CD4-positive, alpha-beta T cell treated with Interleukin-6 at 100 ng/mL for 8 hours (primary cell): ENCODE results near the gene PHOSPHO1.

Experiments used
- DNase-seq: peaks from one replicate; pipeline ENCODE4 v3.0.0-alpha.2; 2020; ENCODE audit warnings: mixed read lengths, low spot score

PHOSPHO1 gene

DNA sequence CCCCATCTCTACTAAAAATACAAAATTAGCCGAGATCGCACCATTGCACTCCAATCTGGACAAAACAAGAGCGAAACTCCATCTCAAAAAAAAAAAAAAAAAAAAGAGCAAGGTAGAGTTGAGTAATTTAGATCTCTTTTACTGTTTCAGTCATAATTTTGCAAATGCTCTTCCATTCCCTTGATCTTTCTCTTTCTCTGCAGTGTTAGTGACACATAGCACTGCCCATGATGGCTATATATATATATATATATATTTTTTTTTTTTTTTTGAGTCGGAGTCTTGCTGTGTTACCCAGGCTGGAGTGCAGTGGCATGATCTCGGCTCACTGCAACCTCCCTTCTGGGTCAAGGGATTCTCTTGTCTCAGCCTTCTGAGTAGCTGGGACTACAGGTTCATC, 12.2 kb upstream of the PHOSPHO1 start:
- no peak for DNase-seq

DNA sequence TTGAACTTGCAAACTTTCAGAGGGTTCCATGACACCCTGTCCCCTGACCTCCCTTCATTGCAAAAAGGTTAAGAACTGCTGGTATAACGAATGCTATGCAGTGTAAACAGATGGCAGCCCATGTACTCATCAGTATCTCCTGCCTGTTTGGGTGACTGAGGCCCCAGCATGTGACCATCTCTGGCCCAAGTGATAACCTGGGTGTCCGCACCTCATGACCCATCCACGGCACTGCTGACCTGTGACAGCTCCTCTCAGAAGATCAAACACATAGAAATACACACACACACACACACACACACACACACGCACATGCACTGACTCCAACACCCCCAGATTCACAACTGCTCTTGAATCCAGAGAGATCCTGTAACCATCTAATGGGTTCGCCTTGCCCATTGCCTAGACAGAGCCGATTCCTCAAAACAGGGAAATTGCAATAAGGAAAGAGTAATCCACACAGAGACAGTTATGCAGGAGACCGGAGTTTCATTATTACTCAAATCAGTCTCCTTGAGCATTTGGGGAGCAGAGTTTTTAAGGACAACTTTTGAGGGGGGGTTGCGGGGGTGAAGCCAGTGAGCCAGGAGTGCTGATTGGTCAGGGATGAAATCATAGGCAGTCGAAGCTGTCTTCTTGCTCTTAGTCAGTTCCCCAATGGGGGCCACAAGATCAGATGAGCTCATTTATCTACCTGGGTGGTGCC, 11.3 kb upstream of the PHOSPHO1 start:
- no peak for DNase-seq

DNA sequence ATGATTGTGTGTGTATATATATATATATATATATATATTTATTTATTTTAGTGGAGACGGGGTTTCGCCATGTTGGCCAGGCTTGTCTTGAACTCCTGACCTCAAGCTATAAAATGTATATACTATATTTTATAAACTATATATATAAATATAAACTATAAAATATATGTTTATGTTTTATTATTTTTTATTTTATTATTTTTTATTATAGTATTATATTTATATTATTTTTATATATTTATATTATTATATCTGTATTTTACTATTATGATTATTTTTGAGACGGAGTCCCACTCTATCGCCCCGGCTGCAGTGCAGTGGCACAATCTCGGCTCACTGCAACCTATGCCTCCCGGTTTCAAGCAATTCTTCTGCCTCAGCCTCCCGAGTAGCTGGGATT, 10.5 kb upstream of the PHOSPHO1 start:
- DNase-seq = no peak

DNA sequence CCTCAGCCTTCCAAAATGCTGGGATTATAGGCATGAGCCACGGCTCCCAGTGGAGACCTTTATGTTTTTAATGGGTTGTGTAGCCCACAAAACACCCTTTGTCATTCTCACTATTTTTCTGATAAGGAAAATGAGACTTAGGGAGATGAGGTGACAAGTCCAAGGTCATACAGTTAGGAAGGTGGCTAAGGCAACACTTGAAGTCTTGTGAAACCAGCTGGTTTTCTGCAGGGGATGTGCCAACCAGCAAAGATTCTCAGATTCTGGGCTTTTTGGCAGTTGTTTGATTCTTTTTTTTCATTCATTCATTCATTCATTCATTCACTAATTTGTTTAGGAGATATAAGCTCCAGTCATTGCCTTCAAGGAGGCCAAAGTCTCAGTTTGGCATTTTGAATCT, 10.0 kb upstream of the PHOSPHO1 start:
- DNase-seq = no peak

DNA sequence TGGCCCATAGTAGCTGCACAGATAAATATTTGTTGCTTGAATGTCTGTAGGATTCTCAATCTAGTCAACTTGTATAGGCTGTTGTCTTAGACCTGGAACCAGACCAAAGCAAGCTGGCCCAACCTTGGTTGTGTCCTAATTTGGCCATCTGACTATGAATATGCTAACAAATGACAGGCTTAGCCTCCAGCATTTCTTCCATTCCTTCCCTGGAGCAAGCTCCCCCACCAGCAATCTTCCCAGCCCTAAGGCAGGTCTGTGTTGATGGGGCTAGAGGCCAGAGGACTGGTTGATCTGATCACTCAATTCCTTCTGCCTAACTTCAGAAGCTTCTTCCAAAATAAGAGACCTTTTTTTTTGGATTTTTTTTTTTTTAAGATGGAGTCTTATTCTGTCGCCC, 9.4 kb upstream of the PHOSPHO1 start:
- no peak for DNase-seq

DNA sequence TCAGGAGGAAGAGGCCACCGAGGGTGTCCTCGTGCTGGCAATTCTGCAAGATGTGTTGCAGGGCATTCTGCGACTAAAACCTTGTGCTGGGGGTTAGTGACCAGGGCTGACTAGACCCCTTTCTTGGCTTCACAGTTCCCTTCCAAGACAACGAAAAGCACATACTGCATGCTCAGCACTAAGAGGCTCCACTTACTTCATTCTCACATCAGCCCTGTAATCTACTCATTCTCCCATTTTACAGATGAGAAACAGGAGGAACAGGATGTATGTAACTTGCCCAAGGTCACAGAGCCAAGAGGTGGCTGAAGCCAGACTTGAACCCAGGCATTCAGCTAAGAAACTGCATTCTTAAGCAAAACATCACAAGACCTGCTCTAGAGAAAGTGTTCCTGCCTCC, 5.3 kb upstream of the PHOSPHO1 start:
- no peak for DNase-seq

DNA sequence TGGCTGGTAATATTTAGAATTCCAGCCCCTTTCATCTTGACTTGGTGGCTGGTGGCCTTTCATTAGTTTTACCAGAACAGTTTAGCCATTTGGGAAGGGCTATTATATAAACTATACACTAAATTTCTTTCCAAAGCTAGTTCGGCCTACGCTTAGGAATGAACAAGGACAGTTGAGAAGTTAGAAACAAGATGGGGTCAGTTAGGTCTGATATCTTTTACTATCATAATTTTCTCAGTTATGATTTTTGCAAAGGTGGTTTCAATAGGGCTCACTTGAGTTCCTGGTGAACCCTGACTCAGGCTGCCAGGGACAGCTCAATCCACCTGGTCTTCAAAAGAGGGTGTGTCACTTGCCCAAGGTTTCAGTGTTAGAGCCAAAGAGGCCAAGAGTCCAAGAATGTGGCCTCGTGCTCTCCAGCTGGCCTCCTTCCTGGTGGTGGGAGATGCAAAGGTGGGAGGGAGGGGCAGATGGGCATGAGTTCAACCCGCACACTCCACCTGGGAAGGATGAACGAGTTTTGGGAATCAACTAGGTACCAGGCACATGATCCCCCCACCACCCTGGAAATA, 4.0 kb upstream of the PHOSPHO1 start:
- no peak for DNase-seq

DNA sequence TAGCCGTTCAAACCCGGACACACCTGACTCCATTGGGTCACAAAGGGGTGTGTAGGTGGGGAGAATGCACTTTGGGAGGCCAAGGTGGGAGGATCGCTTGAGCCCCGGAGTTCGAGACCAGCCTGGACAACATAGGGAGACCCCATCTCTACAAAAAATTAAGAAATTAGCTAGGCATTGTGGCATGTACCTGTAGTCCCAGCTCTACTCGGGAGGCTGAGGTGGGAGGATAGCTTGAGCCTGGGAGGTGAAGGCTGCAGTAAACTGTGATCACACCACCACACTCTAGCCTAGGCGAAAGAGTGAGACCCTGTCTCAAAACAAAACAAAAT, 942 bp upstream of the PHOSPHO1 start:
- DNase-seq = no peak

DNA sequence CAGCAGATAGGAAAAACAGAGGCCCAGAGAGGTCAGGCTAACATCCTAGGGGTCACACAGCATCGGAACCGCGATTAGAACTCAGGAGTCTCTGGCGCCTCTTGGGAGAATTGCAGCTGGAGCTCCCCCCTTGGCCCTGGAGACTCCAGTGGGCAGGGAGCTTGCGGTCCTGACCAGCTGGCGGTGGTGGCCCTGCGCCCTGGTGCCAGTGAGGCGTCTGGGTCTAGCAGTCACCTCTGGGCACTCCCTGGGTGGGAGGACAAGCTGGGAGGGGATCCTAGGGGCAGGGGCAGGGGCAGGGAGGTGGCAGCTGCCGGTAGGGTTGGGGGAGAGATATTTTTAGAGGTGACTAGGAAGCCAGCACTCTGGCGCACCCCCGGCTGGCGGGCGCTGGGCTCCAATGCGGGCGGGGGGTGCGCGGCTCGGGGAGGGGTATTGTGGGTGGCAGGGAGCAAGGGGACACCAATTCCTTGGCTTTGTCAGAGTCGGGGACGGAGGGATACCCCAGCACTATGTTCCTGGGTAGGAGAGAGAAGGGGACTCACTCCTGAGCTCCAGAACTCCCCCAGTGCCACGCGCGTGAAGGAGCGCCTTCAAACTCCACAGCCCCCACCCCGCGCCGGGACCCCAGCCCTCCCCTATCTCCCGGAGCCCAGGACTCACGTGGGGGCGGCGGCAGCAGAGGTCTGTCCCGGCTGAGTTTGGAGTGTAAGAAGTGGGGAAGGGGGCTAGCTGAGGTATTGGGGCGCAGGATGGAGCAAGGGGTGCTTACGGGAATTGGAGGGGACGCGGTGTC, 584 bp downstream of the PHOSPHO1 start:
- DNase-seq = no peak

DNA sequence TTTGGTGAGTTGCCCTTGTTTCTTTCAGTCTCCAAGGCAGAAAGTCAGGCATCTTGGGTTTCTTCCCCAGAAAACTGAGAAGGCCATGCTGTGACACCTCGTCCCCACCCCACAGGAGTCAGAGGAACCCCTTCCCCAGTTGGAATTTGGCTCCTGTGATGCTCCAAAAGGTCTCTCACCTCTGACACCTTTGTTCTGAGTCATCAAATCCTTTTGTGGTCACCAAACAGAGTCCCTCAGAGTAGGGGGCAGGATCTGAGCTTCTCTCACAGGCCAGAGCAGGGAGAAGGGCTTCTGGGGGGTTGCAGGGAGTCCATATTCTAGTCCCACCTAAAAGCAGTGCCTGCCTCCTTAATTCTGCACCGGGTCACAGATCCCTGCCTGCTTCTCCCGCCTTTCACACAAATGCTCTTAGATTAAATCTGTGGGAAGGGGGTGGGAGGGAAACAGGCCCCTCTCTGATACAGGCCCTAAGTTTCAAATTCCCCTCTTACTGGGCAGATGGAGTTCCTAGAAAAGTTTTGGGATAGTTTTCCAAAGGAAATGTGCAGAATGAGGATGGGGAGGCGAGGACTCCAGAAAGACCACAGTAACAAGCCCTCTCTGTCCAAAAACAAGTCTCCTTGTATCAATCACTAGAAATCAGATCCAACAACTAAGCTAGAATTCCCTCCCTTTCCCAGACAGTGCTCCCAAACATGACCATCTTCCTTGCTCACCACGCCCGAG, 1.3 kb downstream of the PHOSPHO1 start:
- DNase-seq = no peak

DNA sequence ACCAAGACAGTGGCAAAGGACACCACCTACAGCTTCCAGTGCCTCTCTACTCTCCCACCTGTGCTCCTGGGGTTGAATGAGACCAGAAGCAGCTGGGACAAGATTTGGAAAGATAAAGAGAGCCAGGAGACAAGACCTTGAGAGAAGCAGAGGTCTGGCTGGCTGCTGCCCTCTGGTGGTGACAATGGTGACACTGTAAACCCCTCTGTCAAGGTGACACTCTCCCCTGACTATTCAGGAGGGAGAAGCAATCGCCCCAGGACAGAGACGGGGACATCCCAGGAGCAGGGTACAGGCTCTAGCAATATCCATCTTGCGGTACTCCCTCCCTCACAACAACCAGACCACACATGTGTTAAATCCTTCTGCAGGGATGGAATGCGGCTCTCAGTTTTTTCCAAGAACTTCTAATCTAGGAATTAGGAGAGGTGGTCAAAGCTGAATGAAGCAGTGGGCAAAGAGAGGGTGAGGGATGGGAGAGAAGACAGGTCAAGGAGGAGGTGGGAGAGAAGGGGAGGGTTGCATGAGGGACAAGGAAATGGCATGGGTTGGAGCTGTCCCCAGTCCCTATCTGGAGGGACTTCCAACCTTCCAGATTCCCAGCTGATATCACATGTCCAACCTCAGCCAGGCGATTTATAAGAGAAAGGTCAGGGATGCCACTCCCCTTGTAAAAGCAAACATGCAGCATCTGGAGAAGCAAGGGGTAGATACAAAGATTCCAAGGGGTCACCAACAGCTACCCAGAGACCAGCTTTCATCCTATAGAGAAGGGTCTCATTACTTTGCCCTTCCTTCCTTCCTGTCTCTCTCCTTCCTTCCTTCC, 2.9 kb downstream of the PHOSPHO1 start:
- peak; percentile 77 for DNase-seq

DNA sequence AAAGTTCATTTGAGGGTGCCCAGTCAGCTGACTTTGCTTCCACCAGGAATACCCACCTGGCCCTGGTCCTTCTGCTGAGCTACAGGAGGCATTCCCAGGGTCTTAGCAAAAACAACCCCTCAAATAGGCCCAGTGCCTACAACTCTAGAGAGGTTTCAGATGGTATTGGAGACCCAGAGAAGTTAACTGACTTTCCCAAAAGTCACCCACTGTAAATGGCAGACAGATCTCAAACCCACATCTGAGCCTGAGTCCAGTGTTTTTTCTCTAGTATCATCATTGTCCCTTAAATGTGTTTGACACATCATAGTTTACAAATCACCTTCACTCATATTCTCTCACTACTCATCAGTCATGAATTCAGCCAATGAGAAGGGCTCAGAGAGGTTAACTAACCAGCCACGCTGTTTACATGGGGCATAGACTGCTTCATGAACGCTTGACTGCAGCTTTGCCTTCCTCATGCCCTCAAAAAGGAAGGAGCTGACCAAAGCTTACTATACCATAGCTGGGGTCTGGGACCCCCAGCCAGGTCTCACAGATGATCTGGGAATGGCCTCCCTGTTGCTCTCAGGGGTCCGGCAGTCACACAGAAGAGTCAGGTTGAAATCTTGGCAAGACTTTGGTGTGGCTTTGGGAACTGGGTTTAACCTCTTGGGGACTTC, 3.7 kb downstream of the PHOSPHO1 start:
- no peak for DNase-seq

DNA sequence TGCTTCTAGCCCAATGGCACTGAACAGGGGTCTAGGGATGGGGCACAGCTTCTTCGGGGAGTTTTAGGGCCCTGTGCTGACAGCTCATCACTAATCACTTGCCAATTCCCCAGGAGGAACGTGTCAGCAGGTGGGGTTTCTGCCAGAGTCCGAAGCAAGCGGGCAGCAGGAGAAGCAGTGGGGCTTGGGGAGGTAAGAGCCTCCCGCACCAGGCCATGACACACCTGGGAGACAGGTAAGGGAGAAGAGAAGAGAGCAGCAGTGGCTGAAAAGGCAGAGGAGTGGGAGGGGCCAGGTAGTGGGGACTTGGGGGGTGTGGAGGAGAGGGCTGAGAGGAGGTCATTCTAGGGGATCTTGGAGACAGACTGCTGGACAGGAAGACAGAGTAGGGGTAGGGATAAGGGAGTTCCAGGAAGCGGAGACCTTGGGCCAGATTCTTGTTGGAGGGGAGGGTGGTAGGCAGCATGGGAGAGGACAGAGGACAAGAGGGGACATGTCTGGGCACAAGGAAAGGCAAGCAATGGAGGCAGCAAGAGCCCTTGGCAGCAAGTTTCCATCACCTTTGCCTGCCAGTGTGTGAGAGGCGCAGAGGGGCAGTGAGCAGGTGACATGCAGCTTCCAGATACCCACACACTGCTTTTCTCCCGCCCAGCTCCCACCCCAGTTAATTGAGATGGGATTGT, 4.9 kb downstream of the PHOSPHO1 start:
- no peak for DNase-seq

DNA sequence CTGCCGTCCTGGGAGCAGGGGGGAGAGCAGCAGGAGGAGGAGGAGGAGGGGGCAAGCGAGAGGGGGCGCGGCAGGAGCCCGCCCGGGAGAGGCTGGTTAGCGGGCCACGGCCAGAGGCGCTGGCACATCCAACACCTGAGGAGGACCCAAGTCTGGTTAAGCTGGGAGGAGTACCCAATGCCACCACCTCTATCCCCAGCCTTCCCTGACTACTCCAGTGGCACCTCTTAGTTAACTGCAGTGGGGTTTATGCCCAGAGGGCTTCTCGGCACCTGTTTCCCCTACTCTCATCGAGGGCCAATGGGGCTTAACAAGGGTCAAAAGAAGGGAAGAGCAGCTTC, 5.6 kb downstream of the PHOSPHO1 start:
- no peak for DNase-seq

DNA sequence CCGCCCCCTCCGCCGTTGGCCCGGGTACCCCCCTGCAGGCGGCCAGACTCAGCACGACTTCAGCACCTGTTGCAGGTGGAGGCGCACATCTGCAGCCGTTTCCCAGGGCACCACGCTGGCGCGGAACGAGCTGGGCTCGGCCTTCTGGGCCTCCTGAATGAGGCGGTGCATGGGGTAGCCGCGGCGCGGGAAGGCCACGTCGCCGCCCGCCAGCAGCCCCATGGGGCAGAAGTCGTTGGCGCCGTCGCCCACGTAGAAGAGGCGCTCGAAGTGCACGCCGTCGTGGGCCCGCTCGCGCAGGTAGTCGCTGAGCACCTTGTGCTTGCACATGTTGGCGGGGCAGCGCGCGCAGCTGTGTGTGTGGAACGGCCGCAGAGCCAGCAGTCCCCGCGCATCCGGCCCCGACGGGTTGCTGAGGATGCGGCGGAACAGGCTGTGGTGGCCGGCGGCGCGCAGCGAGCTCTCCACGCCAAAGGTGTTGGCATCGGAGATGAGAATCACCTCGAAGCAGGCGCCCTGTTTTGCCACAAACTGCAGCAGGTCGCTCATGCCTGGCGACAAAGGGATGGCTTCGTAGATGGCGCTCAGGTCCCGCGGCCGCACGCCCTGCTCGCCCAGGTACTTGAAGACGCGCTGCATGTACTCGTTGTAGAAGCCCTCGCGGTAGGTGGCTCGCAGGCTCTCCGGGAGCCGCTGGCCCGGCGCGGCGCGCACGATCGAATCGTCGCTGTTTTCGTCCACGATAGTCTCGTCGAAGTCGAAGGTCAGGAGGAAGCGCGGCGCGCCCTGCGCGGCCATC, 6.2 kb downstream of the PHOSPHO1 start:
- peak; percentile 47 for DNase-seq

DNA sequence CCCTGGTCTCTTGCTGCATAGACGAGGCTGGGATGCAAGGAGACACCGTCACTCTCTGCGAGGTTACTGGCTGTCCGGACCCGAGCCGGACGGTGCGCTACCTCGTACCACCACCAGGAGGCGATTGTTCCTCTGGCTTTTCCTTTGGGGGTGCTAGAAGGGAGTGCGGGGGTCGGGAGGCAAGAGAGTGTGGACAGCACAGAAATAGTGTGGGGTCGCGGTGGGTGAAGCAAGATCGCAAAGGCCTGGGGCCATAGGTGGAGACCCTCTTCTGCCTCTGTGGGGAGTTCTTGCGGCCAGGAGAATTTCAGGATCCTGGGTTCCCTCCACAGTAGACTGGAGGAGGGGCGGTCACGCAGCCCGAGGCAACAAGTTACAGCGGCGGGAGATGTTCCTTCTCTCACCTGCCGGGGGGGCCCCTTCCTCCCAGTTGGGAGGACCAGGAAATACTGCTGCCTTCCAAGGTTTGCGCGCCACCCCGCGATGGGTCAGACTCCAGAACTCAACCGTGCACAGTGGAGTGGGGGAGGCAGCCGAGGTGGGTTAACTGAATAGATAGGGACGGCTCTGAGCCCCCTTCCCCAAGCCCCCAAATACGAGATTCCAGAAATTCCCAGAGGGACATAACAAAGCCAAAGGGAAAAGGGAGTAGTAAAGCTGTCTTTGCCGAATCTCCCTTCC, 6.9 kb downstream of the PHOSPHO1 start:
- peak; percentile 55 for DNase-seq

DNA sequence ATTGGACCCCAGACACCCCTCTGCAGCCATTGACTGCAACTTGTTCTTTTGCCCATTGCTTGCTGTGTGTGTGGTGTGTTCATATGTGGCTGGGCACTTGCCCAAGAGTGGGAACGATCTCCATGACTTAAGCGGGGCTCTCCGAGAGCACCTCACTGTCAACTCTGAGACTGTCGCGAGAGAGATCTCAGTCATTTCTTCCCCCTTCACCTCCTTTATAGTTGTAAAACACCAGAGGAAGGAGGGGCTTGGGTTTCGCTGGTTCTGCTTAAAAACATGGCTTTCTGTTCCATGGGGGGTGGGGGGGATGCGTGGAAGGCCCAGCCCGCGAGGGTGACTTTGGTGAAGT, 7.4 kb downstream of the PHOSPHO1 start:
- no peak for DNase-seq

DNA sequence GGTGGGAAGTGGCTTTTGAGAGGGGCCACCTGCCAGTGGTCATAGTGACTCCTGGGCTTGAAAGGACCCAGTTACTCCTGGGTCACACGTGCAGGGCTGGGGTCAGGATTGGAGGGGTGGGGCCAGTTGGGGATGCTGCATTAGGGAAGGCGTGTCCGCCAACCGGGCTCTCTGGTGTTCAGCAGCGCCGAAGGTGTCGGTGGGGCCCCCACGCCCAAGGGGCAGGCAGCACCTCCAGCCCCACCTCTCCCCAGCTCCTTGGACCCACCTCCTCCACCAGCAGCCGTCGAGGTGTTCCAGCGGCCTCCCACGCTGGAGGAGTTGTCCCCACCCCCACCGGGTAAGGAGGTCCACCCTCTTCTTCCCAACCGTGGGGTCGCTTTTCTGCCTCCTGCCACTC, 10.6 kb downstream of the PHOSPHO1 start:
- no peak for DNase-seq
